HEK293T (cell line): ENCODE data around the gene EPHA5.

Experiments used
- ARNT ChIP-seq: fragments of 450-650 bp; IDR thresholded peaks from 2 replicates; pipeline ENCODE4 v1.6.1; 2017; ENCODE audit warnings: mild to moderate bottlenecking
- FOXA1 ChIP-seq: fragments of 450-650 bp; IDR thresholded peaks from 2 replicates; pipeline ENCODE4 v1.6.1; 2016; ENCODE audit warnings: mild to moderate bottlenecking
- FOXK2 ChIP-seq: fragments of 450-650 bp; IDR thresholded peaks from 2 replicates; pipeline ENCODE4 v1.6.1; 2016; ENCODE audit warnings: mild to moderate bottlenecking
- SUZ12 ChIP-seq: fragments of 450-650 bp; IDR thresholded peaks from 2 replicates; pipeline ENCODE4 v1.6.1; 2016; ENCODE audit warnings: mild to moderate bottlenecking

GRCh38 chr4:65538571-65538970 lies 131.7 kb downstream of the EPHA5 start:
- TF ChIP-seq ARNT = no peak
- no peak for TF ChIP-seq FOXA1
- no peak for TF ChIP-seq FOXK2
- no peak for TF ChIP-seq SUZ12
